HL-60 (cell line): ENCODE data around the gene BABAM2.

ENCODE experiments used
- DNase-seq, 2 experiments: peaks; one replicate each; pipeline ENCODE4 v3.0.0-alpha.2; 2010 to 2020; ENCODE audit warnings: low read depth in 1 of 2, low spot score in 1 of 2
- H3K27ac ChIP-seq: fragments of 250-450 bp; sonication (Bioruptor Pico); replicated peaks from 2 replicates; pipeline ENCODE4 v1.5.1; 2020; ENCODE audit warnings: mild to moderate bottlenecking, moderate library complexity
- H3K27me3 ChIP-seq: fragments of 250-450 bp; sonication (Bioruptor Pico); 2 replicates; pipeline ENCODE4 v1.5.1; 2021; ENCODE audit warnings: mild to moderate bottlenecking, moderate library complexity; ENCODE audit not compliant: insufficient read depth, poor library complexity, severe bottlenecking
- H3K4me3 ChIP-seq: replicated peaks from 2 replicates; pipeline ENCODE4 v1.5.1; 2011; ENCODE audit warnings: mild to moderate bottlenecking, control low read depth, low read length; ENCODE audit not compliant: insufficient read depth
- GABPA ChIP-seq: IDR thresholded peaks from 2 replicates; pipeline ENCODE4 v1.6.1; 2012; ENCODE audit warnings: low read depth
- POLR2AphosphoS5 ChIP-seq: IDR thresholded peaks from 2 replicates; pipeline ENCODE4 v1.6.1; 2012; ENCODE audit warnings: low read depth
- SPI1 ChIP-seq: IDR thresholded peaks from 2 replicates; pipeline ENCODE4 v1.6.1; 2012; ENCODE audit warnings: low read depth, mild to moderate bottlenecking, borderline replicate concordance
- TF ChIP-seq, protein P1 (sequence below): IDR thresholded peaks from 2 replicates; pipeline ENCODE4 v1.6.1; 2012; ENCODE audit warnings: low read depth; ENCODE audit not compliant: insufficient replicate concordance
- TF ChIP-seq, protein P2 (sequence below): IDR thresholded peaks from one replicate; pipeline ENCODE4 v1.5.1; 2011; ENCODE audit warnings: low read length, control low read depth, inconsistent platforms; ENCODE audit not compliant: insufficient read depth

The BABAM2 gene

DNA sequence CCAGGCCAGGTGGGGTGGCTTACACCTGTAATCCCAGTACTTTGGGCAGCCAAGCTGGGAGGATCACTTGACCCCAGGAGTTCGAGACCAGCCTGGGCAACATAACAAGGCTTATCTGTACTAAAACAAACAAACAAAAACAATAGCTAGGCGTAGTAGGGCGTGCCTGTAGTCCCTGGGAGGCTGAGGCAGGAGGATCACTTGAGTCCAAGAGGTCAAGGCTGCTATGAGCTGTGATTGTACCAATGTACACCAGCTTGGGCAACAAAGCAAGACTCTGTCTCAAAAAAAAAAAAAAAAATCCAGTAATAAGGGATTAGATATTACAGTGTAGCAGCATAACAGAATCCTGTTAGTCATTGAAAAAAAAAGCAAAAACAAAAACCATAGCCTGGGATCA lies 279.0 kb downstream of the BABAM2 start:
- TF ChIP-seq, protein P1, sequence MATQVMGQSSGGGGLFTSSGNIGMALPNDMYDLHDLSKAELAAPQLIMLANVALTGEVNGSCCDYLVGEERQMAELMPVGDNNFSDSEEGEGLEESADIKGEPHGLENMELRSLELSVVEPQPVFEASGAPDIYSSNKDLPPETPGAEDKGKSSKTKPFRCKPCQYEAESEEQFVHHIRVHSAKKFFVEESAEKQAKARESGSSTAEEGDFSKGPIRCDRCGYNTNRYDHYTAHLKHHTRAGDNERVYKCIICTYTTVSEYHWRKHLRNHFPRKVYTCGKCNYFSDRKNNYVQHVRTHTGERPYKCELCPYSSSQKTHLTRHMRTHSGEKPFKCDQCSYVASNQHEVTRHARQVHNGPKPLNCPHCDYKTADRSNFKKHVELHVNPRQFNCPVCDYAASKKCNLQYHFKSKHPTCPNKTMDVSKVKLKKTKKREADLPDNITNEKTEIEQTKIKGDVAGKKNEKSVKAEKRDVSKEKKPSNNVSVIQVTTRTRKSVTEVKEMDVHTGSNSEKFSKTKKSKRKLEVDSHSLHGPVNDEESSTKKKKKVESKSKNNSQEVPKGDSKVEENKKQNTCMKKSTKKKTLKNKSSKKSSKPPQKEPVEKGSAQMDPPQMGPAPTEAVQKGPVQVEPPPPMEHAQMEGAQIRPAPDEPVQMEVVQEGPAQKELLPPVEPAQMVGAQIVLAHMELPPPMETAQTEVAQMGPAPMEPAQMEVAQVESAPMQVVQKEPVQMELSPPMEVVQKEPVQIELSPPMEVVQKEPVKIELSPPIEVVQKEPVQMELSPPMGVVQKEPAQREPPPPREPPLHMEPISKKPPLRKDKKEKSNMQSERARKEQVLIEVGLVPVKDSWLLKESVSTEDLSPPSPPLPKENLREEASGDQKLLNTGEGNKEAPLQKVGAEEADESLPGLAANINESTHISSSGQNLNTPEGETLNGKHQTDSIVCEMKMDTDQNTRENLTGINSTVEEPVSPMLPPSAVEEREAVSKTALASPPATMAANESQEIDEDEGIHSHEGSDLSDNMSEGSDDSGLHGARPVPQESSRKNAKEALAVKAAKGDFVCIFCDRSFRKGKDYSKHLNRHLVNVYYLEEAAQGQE = no peak
- no peak for TF ChIP-seq GABPA
- TF ChIP-seq SPI1 = no peak
- TF ChIP-seq, protein P2, sequence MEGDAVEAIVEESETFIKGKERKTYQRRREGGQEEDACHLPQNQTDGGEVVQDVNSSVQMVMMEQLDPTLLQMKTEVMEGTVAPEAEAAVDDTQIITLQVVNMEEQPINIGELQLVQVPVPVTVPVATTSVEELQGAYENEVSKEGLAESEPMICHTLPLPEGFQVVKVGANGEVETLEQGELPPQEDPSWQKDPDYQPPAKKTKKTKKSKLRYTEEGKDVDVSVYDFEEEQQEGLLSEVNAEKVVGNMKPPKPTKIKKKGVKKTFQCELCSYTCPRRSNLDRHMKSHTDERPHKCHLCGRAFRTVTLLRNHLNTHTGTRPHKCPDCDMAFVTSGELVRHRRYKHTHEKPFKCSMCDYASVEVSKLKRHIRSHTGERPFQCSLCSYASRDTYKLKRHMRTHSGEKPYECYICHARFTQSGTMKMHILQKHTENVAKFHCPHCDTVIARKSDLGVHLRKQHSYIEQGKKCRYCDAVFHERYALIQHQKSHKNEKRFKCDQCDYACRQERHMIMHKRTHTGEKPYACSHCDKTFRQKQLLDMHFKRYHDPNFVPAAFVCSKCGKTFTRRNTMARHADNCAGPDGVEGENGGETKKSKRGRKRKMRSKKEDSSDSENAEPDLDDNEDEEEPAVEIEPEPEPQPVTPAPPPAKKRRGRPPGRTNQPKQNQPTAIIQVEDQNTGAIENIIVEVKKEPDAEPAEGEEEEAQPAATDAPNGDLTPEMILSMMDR = no peak
- no peak for TF ChIP-seq POLR2AphosphoS5
- Histone ChIP-seq H3K27me3 (no peaks in the 10 kb centered on the region), H3K27ac (no peak overlapping the region)

DNA sequence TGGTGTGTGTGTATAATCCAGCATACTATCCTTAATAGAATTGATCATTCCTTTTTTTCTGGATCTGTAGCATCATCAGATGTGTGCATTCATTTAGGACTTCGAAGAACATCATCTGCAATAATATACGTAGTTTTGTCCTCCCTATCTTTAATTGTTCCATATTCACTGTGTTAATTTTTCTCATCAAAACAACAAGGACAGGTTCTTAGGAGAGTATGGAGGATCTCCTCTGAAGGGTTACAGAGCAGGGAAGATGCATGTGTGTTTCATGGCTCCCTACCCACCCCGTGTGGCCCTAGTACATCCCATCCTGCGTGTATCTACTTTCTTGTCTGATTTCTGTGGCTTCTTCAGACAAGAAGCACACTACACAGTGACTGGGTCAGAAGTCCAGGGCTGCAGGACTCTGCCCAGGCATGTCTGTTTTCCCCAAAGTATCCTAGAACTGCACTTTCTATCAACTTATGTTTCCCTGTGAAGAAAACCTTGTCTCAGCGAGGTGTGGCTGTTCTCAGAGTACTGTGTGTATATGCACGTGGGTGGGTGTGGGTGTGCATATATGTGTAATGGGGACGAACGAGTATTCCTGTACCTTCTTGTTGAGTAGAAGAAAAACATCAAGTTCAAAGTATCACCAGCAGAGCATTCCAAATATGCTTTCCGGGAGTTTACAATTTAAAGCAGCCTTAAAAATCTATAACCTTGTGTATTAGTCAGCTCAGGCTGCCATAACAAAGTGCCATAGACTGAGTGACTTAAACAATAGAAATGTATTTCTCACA lies 281.8 kb downstream of the BABAM2 start:
- Histone ChIP-seq H3K27me3 (no peaks in the 10 kb centered on the region), H3K4me3 (no peak overlapping the region), H3K27ac (no peak overlapping the region)
- DNase-seq = no peak
- TF ChIP-seq GABPA = no peak

More for the DNA sequence above, 279.0 kb downstream of the BABAM2 start:
- DNase-seq = no peak
- no peak overlapping the region for H3K4me3 ChIP-seq

DNA sequence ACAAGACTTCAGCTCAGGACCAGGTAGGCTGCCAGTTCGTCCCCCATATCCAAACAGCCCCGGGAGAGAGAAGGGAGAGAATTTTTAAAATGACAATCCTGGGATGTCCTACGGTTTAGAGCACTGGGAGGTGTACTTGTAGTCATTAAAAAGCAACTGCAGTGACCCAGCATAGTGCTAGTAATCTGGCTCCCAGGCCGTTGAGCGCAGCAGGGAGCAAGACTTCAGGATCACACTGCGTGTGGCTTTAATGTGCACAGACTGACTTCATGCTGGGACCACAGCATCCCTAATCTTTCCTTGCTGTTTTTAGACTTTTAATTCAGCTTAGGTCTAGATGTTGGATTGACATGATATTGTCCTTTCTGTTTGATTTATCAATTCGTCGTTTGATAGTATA lies 282.8 kb downstream of the BABAM2 start:
- Histone ChIP-seq H3K27ac (no peak overlapping the region), H3K4me3 (no peak overlapping the region), H3K27me3 (no peaks in the 10 kb centered on the region)
- no peak for DNase-seq
- no peak for TF ChIP-seq POLR2AphosphoS5

DNA sequence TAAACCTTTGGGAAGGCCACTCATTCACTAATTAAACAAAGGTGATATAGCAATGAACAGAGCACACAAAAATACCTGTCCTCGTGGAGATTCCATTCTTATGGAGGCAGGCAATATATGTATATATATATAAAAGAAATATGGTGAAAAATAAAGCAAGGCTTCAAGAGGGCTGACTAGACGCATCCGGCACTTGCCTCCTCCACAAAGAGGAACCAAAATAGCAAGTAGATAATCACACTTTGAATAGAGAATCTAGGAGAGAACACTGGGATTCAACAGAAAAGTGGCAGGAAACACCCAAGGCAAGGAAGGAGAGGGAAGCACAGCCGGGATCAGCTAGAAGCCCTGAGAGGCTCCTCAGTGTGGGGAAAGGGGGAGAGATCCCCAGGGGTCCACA lies 283.7 kb downstream of the BABAM2 start:
- no peak for DNase-seq
- Histone ChIP-seq H3K27me3 (no peaks in the 10 kb centered on the region), H3K4me3 (no peak overlapping the region), H3K27ac (no peak overlapping the region)
- TF ChIP-seq, protein P2 = no peak
- TF ChIP-seq, protein P1 = no peak
- TF ChIP-seq GABPA (no peak), POLR2AphosphoS5 (no peak)

DNA sequence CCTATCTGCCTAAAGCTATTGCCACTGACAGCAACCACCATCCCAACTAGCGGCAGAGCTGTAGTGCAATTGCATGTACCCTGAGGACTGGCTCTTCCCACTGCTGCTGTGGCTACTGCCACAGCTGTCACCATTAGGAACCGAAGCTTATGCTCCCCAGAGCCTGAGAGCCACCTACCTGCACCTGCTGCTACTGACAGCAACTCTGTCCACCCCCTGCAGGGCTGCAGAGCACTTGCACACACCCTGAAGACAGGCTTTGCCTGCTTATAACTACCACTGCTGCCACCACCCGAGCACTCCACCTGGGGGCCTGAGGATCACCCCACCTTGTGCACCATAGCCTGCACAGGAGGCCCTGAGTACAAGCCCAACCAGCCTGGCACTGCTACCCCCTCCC lies 284.5 kb downstream of the BABAM2 start:
- no peak for DNase-seq
- TF ChIP-seq, protein P1 = no peak
- no peak overlapping the region for H3K4me3 ChIP-seq
- H3K27me3 ChIP-seq = no peaks in the 10 kb centered on the region
- H3K27ac ChIP-seq = no peak overlapping the region
